Chondrocyte (in vitro differentiated cells): Measurements from ENCODE around the gene CT83. TPM values are rescaled to one million over a fixed set of nuclear protein-coding genes. Genes with fewer than 3 reads are reported as not detected.

Source experiments
- DNase-seq: peaks from one replicate; pipeline ENCODE4 v3.0.0; 2021; ENCODE audit warnings: mixed read lengths, low spot score
- H3K27ac Mint-ChIP-seq: one replicate; pipeline ENCODE4 v1.8.0; 2021; ENCODE audit warnings: mild to moderate bottlenecking, moderate library complexity, mixed read lengths; ENCODE audit not compliant: unreplicated experiment
- H3K27me3 Mint-ChIP-seq: 2 replicates; pipeline ENCODE4 v1.8.0; 2021; ENCODE audit warnings: low read depth, mixed read lengths
- H3K36me3 Mint-ChIP-seq: 2 replicates; pipeline ENCODE4 v1.8.0; 2021; ENCODE audit warnings: low read depth, mixed read lengths
- H3K4me1 Mint-ChIP-seq: 2 replicates; pipeline ENCODE4 v1.8.0; 2021; ENCODE audit warnings: low read depth, mild to moderate bottlenecking, mixed read lengths
- H3K4me3 Mint-ChIP-seq: one replicate; pipeline ENCODE4 v1.8.0; 2021; ENCODE audit warnings: mild to moderate bottlenecking, moderate library complexity, mixed read lengths; ENCODE audit not compliant: unreplicated experiment
- H3K9me3 Mint-ChIP-seq: 2 replicates; pipeline ENCODE4 v1.8.0; 2021; ENCODE audit warnings: low read depth, mixed read lengths
- long read RNA-seq: library from polyadenylated mRNA; stranded (forward); transcript quantifications from one replicate; pipeline ENCODE4 v2.0.0, GENCODE V29; 2021
- total RNA-seq: library from RNA; stranded (reverse); gene quantifications from 3 replicates; pipeline ENCODE4 v1.2.1, GENCODE V29; 2021
- TF ChIP-seq, protein P1 (sequence below): fragments of 200-600 bp; sonication (generic); IDR thresholded peaks from 2 replicates; pipeline ENCODE4 v1.5.0; 2021; ENCODE audit warnings: antibody characterized with exemption, mild to moderate bottlenecking, moderate library complexity

CT83 gene, protein sequence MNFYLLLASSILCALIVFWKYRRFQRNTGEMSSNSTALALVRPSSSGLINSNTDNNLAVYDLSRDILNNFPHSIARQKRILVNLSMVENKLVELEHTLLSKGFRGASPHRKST
- not detected in 3 replicates for total RNA-seq
- long read RNA-seq, result 0 reads

DNA sequence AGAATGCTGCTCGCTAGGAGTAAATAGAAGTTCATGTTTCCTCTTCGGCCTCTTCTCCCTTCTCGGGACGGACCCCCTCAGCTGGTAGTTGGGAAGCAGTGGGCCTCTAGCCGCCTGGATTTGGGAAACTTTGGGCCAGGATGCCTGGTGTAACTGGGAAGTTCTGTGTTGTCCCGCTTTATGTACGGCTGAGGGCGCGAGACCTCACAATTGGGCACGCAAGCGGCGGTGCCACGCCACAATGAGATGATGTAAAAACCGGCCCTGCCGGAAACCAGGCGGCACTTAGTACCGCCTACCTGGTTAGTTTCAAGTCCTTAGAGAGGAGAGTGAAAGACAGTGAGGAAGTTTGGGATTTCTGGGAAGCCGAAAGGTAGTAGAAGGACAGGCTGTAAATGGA, at the start of gene CT83:
CT83 (minus strand) TSS at position 155 of the 400 bp plus-strand sequence; CDS start at position 35, 120 bp downstream.
- H3K27ac Mint-ChIP-seq, result no peak within 1 kb of the TSS
- no peaks in the 10 kb centered on the region for H3K4me1 Mint-ChIP-seq
- H3K27me3 Mint-ChIP-seq, result peaks cover 1% of the 10 kb centered on the region
- no peaks in the 10 kb centered on the region for H3K9me3 Mint-ChIP-seq
- H3K36me3 Mint-ChIP-seq, result no peaks in the 10 kb centered on the region
- no peak within 1 kb of the TSS for H3K4me3 Mint-ChIP-seq
- TF ChIP-seq, protein P1, sequence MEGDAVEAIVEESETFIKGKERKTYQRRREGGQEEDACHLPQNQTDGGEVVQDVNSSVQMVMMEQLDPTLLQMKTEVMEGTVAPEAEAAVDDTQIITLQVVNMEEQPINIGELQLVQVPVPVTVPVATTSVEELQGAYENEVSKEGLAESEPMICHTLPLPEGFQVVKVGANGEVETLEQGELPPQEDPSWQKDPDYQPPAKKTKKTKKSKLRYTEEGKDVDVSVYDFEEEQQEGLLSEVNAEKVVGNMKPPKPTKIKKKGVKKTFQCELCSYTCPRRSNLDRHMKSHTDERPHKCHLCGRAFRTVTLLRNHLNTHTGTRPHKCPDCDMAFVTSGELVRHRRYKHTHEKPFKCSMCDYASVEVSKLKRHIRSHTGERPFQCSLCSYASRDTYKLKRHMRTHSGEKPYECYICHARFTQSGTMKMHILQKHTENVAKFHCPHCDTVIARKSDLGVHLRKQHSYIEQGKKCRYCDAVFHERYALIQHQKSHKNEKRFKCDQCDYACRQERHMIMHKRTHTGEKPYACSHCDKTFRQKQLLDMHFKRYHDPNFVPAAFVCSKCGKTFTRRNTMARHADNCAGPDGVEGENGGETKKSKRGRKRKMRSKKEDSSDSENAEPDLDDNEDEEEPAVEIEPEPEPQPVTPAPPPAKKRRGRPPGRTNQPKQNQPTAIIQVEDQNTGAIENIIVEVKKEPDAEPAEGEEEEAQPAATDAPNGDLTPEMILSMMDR, result no peak
- no peak for DNase-seq

DNA sequence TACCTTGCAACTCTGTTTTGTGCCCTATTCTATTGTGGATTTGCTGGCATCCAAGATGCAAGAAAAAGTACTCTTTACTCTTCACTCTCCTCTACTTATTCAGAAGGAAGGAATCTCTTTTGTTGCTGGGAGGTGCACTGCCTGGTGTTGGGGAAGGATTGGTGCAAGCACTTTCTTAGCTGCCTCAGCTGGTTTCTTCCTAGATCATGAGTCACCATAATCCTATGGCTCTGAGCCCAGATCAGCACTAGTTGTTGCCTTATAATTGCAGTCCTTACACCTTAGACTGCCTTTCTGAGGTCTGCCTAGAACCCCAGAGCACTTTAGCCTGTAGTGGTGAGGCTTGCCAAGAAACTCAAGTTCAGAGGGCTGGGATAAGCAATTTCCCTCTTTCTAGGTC, 37.0 kb upstream of the CT83 start:
- H3K36me3 Mint-ChIP-seq, result no peaks in the 10 kb centered on the region
- TF ChIP-seq, protein P1, result no peak
- DNase-seq, result no peak
- H3K4me3 Mint-ChIP-seq, result no peak overlapping the region
- H3K27ac Mint-ChIP-seq, result no peak overlapping the region
- H3K4me1 Mint-ChIP-seq, result no peaks in the 10 kb centered on the region
- H3K9me3 Mint-ChIP-seq, result no peaks in the 10 kb centered on the region
- H3K27me3 Mint-ChIP-seq, result peaks cover 3% of the 10 kb centered on the region

DNA sequence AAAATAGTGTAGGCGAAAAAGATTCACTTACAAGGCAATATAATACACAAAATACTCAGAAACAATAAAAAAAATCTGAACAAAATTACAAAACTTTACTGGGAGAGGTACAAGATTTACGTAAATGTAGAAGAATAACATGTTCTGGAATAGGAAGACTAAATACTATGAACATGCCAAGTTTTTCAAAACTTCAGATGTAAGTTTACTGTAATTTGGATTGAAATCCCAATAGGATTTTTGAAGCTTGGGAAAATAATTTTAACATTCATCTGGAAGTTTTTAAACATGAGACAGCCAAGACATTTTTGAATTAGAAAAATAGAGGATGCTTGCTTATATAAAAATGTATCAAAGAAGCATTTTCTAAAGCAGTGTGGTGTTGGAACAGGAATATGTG, 30.5 kb upstream of the CT83 start:
- no peak overlapping the region for H3K27ac Mint-ChIP-seq
- DNase-seq, result no peak
- no peak overlapping the region for H3K4me3 Mint-ChIP-seq
- H3K36me3 Mint-ChIP-seq, result no peaks in the 10 kb centered on the region
- no peaks in the 10 kb centered on the region for H3K4me1 Mint-ChIP-seq
- H3K9me3 Mint-ChIP-seq, result no peaks in the 10 kb centered on the region
- H3K27me3 Mint-ChIP-seq, result peaks cover 1% of the 10 kb centered on the region
- TF ChIP-seq, protein P1, result no peak

DNA sequence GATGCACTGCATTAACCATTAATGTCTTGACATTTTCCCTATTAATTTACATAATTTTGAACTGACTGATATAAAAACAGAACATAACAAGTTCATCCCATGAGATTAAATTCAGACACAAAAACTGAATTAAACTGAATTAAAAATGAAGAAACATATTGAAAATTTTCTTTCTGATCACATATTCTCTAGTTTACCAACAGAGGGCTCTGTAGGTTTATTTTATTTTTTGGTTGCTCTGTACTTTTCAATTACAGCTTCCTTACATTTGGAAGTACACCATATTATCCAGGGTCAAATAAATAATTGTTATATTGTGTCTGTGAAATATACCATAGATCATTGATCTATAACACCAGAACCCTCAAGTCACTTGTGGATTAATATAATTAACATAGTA, 27.3 kb upstream of the CT83 start:
- TF ChIP-seq, protein P1, result peak; percentile 79
- no peak for DNase-seq
- H3K4me1 Mint-ChIP-seq, result no peaks in the 10 kb centered on the region
- H3K9me3 Mint-ChIP-seq, result no peaks in the 10 kb centered on the region
- no peaks in the 10 kb centered on the region for H3K27me3 Mint-ChIP-seq
- H3K27ac Mint-ChIP-seq, result no peak overlapping the region
- H3K36me3 Mint-ChIP-seq, result no peaks in the 10 kb centered on the region
- no peak overlapping the region for H3K4me3 Mint-ChIP-seq

DNA sequence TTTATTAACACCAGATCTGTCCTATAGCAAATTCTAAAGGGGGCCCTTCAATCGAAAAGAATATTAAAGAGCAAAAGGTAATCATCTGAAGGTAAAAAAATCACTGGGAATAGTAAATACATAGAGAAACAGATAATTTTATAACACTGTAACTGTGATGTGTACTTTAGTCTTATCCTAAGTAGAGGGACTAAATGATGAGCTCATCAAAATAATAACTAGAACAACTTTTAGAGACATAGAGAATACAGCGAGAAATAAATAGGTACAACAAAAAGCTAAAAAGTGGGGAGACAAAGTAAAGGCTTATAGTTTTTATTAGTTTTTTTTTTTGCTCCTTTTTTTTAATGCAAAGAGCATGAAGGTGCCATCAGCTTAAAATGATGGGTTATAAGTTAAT, 17.3 kb upstream of the CT83 start:
- H3K27me3 Mint-ChIP-seq, result no peaks in the 10 kb centered on the region
- H3K4me1 Mint-ChIP-seq, result no peaks in the 10 kb centered on the region
- no peak overlapping the region for H3K27ac Mint-ChIP-seq
- H3K4me3 Mint-ChIP-seq, result no peak overlapping the region
- TF ChIP-seq, protein P1, result no peak
- no peaks in the 10 kb centered on the region for H3K36me3 Mint-ChIP-seq
- DNase-seq, result no peak
- H3K9me3 Mint-ChIP-seq, result no peaks in the 10 kb centered on the region
